OCI-LY1 (cell line): ENCODE measurements around the gene PDS5B.

Experiments used
- H2AFZ ChIP-seq: fragments of 200-600 bp; sonication (generic), shearing (Covaris generic); 2 replicates; pipeline ENCODE4 v1.6.0; 2014; ENCODE audit warnings: antibody characterized with exemption, mild to moderate bottlenecking, low read length
- H3F3A ChIP-seq: fragments of 200-600 bp; sonication (generic), shearing (Covaris generic); 2 replicates; pipeline ENCODE4 v1.6.0; 2014; ENCODE audit warnings: mild to moderate bottlenecking, antibody characterized with exemption, low read length, moderate library complexity; ENCODE audit not compliant: insufficient read depth
- H3K27ac ChIP-seq: fragments of 200-600 bp; sonication (generic); 2 replicates; pipeline ENCODE4 v1.5.1; 2014; ENCODE audit warnings: low read length, mixed run types, mild to moderate bottlenecking, low read depth; ENCODE audit not compliant: poor library complexity, severe bottlenecking
- H3K27me3 ChIP-seq: fragments of 200-600 bp; sonication (generic); 2 replicates; pipeline ENCODE4 v1.6.0; 2014; ENCODE audit warnings: antibody characterized with exemption, mild to moderate bottlenecking, low read length, moderate library complexity; ENCODE audit not compliant: insufficient read depth
- H3K36me3 ChIP-seq: fragments of 200-600 bp; sonication (generic); 2 replicates; pipeline ENCODE4 v1.6.1; 2014; ENCODE audit warnings: mild to moderate bottlenecking, antibody characterized with exemption, low read length, moderate library complexity, mixed read lengths; ENCODE audit not compliant: insufficient read depth
- H3K4me1 ChIP-seq: fragments of 200-600 bp; sonication (generic); 2 replicates; pipeline ENCODE4 v1.5.1; 2014; ENCODE audit warnings: mild to moderate bottlenecking, low read length, moderate library complexity; ENCODE audit not compliant: insufficient read depth, severe bottlenecking
- H3K4me2 ChIP-seq: fragments of 200-600 bp; sonication (generic), shearing (Covaris generic); 2 replicates; pipeline ENCODE4 v1.6.1; 2014; ENCODE audit warnings: low read length
- H3K4me3 ChIP-seq: fragments of 200-600 bp; sonication (generic); 2 replicates; pipeline ENCODE4 v1.5.1; 2014; ENCODE audit warnings: low read length, low read depth, mild to moderate bottlenecking, mixed read lengths; ENCODE audit not compliant: poor library complexity, severe bottlenecking
- H3K79me2 ChIP-seq: fragments of 200-600 bp; shearing (Covaris generic); 2 replicates; pipeline ENCODE4 v1.6.1; 2016; ENCODE audit warnings: mixed run types, low read length, mixed read lengths; ENCODE audit not compliant: insufficient read depth
- H3K9ac ChIP-seq: fragments of 200-600 bp; sonication (generic), shearing (Covaris generic); 2 replicates; pipeline ENCODE4 v1.6.1; 2014; ENCODE audit warnings: mild to moderate bottlenecking, low read length, mixed read lengths
- H3K9me2 ChIP-seq: fragments of 200-600 bp; sonication (generic), shearing (Covaris generic); 2 replicates; pipeline ENCODE4 v1.6.1; 2014; ENCODE audit warnings: low read depth, mild to moderate bottlenecking, low read length, mixed read lengths
- H3K9me3 ChIP-seq: fragments of 200-600 bp; shearing (Covaris generic); 2 replicates; pipeline ENCODE4 v1.6.1; 2014; ENCODE audit warnings: low read length, mixed read lengths
- H4K20me1 ChIP-seq: fragments of 200-600 bp; sonication (generic), shearing (Covaris generic); 2 replicates; pipeline ENCODE4 v1.6.0; 2016; ENCODE audit warnings: mild to moderate bottlenecking, low read length; ENCODE audit not compliant: insufficient read depth
- CTCF ChIP-seq: fragments of 200-600 bp; sonication (generic), shearing (Covaris generic); IDR thresholded peaks from 2 replicates; pipeline ENCODE4 v1.5.1; 2017; ENCODE audit warnings: mild to moderate bottlenecking, antibody characterized with exemption, low read length, moderate library complexity, mixed read lengths
- EZH2 ChIP-seq: fragments of 200-600 bp; sonication (generic), shearing (Covaris generic); IDR thresholded peaks from 2 replicates; pipeline ENCODE4 v1.8.0; 2017; ENCODE audit warnings: borderline replicate concordance, mixed run types, mild to moderate bottlenecking, antibody characterized with exemption, low read length, moderate library complexity, mixed read lengths

The PDS5B gene

GRCh38 chr13:32682130-32682529 is 95.9 kb downstream of the PDS5B start:
- no peak overlapping the region for H3K4me2 ChIP-seq
- no peaks in the 10 kb centered on the region for H4K20me1 ChIP-seq
- no peaks in the 10 kb centered on the region for H3K79me2 ChIP-seq
- H3K9me2 ChIP-seq: no peaks in the 10 kb centered on the region
- no peak overlapping the region for H3K4me3 ChIP-seq
- no peak overlapping the region for H2AFZ ChIP-seq
- H3K27ac ChIP-seq: no peak overlapping the region
- H3K36me3 ChIP-seq: peaks cover 19% of the 10 kb centered on the region
- H3K9me3 ChIP-seq: no peaks in the 10 kb centered on the region
- no peaks in the 10 kb centered on the region for H3F3A ChIP-seq
- H3K4me1 ChIP-seq: no peaks in the 10 kb centered on the region
- TF ChIP-seq EZH2 (no peak), CTCF (no peak)
- no peaks in the 10 kb centered on the region for H3K27me3 ChIP-seq
- no peak overlapping the region for H3K9ac ChIP-seq

- Histone ChIP-seq H4K20me1 (no peaks in the 10 kb centered on the region), H3K4me1 (no peaks in the 10 kb centered on the region), H3K4me3 (no peak overlapping the region), H2AFZ (no peak overlapping the region), H3K4me2 (no peak overlapping the region), H3F3A (no peaks in the 10 kb centered on the region), H3K27me3 (no peaks in the 10 kb centered on the region), H3K79me2 (no peaks in the 10 kb centered on the region), H3K9me2 (no peaks in the 10 kb centered on the region), H3K9me3 (no peaks in the 10 kb centered on the region), H3K36me3 (peaks cover 19% of the 10 kb centered on the region), H3K9ac (no peak overlapping the region), H3K27ac (no peak overlapping the region)
- TF ChIP-seq EZH2 (no peak), CTCF (no peak)
Observed at GRCh38 chr13:32682740-32683139, 96.5 kb downstream of the PDS5B start.

- Histone ChIP-seq H4K20me1 (no peaks in the 10 kb centered on the region), H2AFZ (no peak overlapping the region), H3K9me3 (no peaks in the 10 kb centered on the region), H3K27ac (no peak overlapping the region), H3K4me1 (no peaks in the 10 kb centered on the region), H3K9me2 (no peaks in the 10 kb centered on the region), H3K79me2 (no peaks in the 10 kb centered on the region), H3K27me3 (no peaks in the 10 kb centered on the region), H3K4me2 (no peak overlapping the region), H3K9ac (no peak overlapping the region), H3K36me3 (peaks cover 5% of the 10 kb centered on the region), H3F3A (no peaks in the 10 kb centered on the region), H3K4me3 (no peak overlapping the region)
- TF ChIP-seq EZH2: no peak
- no peak for TF ChIP-seq CTCF
Observed at GRCh38 chr13:32687275-32687674, 101.0 kb downstream of the PDS5B start.
